Measurements from ENCODE around the gene TRPM4.

DNA sequence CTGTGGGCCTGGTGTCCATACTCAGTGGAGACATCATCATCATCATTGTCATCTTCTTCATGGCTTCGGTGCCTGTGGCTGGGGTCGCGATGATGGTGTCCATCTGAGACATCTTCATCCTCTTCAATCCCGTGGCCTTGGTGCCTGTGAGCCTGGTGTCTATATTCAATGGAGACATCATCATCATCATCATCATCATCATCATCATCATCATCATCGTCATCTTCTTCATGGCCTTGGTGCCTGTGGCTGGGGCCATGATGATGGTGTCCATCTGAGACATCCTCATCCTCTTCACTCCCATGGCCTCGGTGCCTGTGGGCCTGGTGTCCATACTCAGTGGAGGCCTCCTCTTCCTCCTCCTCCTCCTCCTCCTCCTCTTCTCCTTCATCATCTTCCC is 3.3 kb upstream of the TRPM4 start:
- TF ChIP-seq, protein P1, sequence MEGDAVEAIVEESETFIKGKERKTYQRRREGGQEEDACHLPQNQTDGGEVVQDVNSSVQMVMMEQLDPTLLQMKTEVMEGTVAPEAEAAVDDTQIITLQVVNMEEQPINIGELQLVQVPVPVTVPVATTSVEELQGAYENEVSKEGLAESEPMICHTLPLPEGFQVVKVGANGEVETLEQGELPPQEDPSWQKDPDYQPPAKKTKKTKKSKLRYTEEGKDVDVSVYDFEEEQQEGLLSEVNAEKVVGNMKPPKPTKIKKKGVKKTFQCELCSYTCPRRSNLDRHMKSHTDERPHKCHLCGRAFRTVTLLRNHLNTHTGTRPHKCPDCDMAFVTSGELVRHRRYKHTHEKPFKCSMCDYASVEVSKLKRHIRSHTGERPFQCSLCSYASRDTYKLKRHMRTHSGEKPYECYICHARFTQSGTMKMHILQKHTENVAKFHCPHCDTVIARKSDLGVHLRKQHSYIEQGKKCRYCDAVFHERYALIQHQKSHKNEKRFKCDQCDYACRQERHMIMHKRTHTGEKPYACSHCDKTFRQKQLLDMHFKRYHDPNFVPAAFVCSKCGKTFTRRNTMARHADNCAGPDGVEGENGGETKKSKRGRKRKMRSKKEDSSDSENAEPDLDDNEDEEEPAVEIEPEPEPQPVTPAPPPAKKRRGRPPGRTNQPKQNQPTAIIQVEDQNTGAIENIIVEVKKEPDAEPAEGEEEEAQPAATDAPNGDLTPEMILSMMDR (conservative IDR thresholded peaks at IDR 0.05; ENCODE audit: low read length), result no peak
- TF ChIP-seq EZH2phosphoT487 (IDR thresholded peaks at IDR 0.05; ENCODE audit: borderline replicate concordance), result no peak

Data from Loucy (cell line).